H1 (cell line): ENCODE measurements around the gene MAML1. TPM values are rescaled to one million over a fixed set of nuclear protein-coding genes. Genes with fewer than 3 reads are reported as not detected.

Experiments
- HDAC6 ChIP-seq: IDR thresholded peaks from one replicate; pipeline ENCODE4 v1.7.1; 2012; ENCODE audit warnings: low read depth, mild to moderate bottlenecking, inconsistent platforms, low read length, moderate library complexity
- KDM4A ChIP-seq: IDR thresholded peaks from one replicate; pipeline ENCODE4 v1.7.1; 2012; ENCODE audit warnings: low read depth, mild to moderate bottlenecking, moderate library complexity, low read length, inconsistent platforms; ENCODE audit not compliant: severe bottlenecking
- RXRA ChIP-seq: IDR thresholded peaks from 2 replicates; pipeline ENCODE4 v1.6.1; 2011; ENCODE audit warnings: low read depth, mild to moderate bottlenecking, low read length, moderate library complexity; ENCODE audit not compliant: insufficient read depth
- SP2 ChIP-seq: IDR thresholded peaks from 2 replicates; pipeline ENCODE4 v1.6.1; 2012; ENCODE audit warnings: mild to moderate bottlenecking, low read length, inconsistent platforms
- polyA plus RNA-seq, 7 experiments: library from polyadenylated mRNA; depleted of rRNA in 3 of 7; stranded (reverse) in 5 of 7; unstranded in 2 of 7; fragments of >200 nt in 5 of 7; fragments of 200-250 nt in 2 of 7; gene quantifications; 1 replicate in 5 of 7; 2 replicates in 1 of 7; 4 replicates in 1 of 7; pipeline versions ENCODE4 v1.2.1 to v1.2.3, GENCODE V29; 2011 to 2013; ENCODE audit warnings: missing spikeins in 2 of 7, mixed read lengths in 2 of 7
- total RNA-seq: library from RNA; stranded (reverse); fragmentation: NEBNext Ultra II Directional; extraction: Animal tissue kit (Norgen Biotek cat#: 25700); gene quantifications from 2 replicates; pipeline ENCODE4 v1.2.1, GENCODE V29; 2021

Gene MAML1
- total and polyA plus RNA-seq, 2 of the 8 experiments (the other 6 are each of a cell fraction or from before 2014, with no cell fraction given): 17.1 to 41.9 TPM

- TF ChIP-seq HDAC6: no peak
- TF ChIP-seq RXRA: no peak
- no peak for TF ChIP-seq KDM4A
- TF ChIP-seq SP2: no peak
- TF ChIP-seq, all 59 proteins: peak for 0
These were observed 39.7 kb downstream of the MAML1 start (continued) for GRCh38 chr5:179772351-179772750.
